GM18909 (cell line): ENCODE data around the gene COX11.

Source experiments
- ATAC-seq: cut with Tn5 transposase; IDR thresholded peaks from one replicate; pipeline ENCODE4 v1.9.1; 2021; ENCODE audit warnings: mild to moderate bottlenecking; ENCODE audit not compliant: unreplicated experiment, poor library complexity

The COX11 gene, protein sequence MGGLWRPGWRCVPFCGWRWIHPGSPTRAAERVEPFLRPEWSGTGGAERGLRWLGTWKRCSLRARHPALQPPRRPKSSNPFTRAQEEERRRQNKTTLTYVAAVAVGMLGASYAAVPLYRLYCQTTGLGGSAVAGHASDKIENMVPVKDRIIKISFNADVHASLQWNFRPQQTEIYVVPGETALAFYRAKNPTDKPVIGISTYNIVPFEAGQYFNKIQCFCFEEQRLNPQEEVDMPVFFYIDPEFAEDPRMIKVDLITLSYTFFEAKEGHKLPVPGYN

GRCh38 chr17:54968262-54968987, at the start of gene COX11, which contains the start of gene STXBP4:
COX11 (minus strand) TSS chr17:54968654; CDS start chr17:54968646, 8 bp downstream.
STXBP4 (plus strand) TSS chr17:54968765; CDS start chr17:54986220, 17,455 bp downstream.
- ATAC-seq: peak; percentile 92

DNA sequence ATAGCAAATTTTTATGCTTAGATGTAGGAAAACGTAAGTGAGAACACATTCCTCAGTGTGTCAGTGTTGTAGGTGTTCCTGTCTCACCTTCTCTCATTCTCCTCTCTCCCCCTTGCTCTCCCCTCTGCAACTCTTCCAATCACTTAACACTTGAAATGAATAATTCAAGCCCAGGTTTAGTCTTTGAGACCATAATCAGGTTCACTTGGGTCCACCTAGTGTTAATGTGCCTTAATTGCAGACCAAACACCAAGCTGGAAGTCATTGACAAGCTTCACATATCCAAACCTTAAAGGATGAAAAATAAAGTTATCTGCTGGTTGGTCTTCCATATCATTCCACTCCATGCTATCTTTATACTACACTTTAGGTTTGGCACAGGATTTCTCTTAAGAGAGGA, 37.1 kb upstream of the COX11 start:
- ATAC-seq: peak; percentile 50

- no peak for ATAC-seq
Observed at GRCh38 chr17:55004484-55004883, 36.0 kb upstream of the COX11 start.

GRCh38 chr17:55002458-55002857, 34.0 kb upstream of the COX11 start:
- no peak for ATAC-seq

DNA sequence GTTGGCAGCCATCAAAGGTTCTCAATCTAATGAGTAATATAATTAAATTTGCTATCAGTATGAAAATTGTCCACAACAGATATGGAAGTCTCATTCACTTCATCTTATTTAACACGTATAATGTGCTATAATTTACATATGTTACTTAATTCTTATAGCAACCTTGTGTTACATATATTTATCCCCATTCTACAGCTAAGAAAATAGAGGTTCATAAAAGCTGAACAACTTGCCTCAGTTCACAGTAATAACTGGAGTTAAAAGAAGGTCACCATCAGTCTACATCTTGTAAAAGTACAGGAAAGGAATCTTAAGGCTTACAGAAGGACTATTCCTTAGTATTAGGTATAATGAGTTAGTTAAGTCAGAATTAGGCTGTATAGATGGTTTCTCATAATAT, 28.0 kb upstream of the COX11 start:
- ATAC-seq: no peak

GRCh38 chr17:54992797-54993639, 24.6 kb upstream of the COX11 start:
- ATAC-seq: peak; percentile 79

DNA sequence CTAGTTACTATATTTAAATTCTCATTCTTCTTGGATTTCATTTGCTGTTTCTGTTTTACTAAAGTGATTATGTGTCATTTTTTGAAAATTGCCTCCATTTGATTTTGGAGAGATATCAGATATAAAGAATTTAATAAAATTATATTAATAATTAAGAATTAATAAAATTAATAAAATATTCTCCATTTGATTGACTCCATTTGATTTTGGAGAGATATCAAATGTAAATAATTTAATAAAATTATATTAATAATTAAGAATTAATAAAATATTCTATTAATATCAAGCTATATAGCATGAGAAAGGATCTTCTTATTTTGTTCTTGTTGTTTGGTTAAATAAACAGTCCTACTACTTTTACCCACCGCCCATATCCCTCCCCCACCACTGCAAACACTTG, 23.1 kb upstream of the COX11 start:
- ATAC-seq: no peak

DNA sequence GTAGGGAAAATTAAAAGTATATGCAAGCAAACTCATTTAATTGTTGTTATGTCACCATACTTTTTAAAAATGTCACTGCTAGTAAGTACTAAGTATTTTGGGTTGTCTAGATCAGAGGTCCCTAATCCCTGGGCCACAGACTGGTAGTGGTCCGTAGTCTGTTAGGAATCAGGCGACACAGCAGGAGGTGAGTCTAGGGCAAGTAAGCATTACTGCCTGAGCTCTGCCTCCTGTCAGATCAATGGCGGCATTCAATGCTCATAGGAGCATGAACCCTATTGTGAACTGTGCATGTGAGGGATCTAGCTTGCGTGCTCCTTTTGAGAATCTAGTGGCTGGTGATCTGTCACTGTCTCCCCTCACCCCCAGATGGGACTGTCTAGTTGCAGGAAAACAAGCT, 21.7 kb upstream of the COX11 start:
- ATAC-seq: no peak

DNA sequence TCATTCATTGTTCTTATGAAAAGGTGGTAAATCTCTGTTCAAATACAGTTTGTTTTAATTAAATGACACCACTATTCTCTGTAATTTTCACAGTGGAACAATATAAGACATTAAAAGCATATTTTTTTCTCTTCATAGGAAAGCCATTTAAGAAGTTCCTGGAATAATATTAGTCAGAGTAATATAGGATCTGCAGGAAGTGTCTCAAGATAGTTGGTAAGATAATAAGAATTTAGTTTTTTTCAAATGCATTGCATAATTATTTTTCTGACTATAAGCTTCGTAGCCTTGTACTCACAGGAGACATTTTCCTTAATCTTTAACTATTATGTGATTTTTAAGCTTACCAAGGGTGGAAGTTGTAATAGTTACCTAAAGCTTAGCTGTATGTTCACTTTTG, 17.0 kb upstream of the COX11 start:
- no peak for ATAC-seq

DNA sequence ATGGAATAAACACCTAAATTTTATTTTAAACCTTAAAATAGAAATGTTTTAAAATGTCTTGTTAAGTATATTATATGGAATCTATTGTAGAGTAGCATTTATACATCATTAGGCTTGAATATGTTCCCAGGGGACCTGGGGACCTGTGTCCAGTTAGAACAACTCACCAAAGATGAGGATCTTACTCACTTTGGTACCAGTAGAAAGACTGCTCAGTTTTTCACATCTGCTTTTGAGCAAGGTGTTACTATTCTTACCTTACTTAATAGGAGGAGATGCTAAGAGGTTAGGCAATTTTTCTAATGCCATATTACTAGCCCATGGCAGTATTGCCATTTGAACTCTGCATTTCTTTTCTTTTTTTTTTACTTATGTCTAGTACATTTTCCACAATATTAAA, 14.8 kb upstream of the COX11 start:
- ATAC-seq: no peak

GRCh38 chr17:54982399-54982798, 13.9 kb upstream of the COX11 start:
- no peak for ATAC-seq

DNA sequence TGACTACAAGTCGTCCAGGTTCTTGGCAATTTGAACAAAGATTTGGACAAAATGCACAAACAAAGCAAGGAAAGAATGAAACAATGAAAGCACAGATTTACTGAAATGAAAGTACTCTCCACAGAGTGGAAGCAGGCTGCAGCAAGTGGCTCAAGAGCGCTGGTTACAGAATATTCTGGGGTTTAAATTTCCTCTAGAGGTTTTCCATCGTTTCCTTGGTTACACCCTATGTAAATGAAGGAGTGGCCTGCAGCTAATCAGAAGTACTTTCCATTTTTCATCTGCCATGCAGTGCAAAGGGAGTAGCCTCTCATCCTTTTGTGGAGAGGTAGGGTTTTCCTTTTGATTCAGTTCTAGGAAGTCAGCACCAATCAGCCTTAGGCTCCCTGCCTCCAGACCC, 11.9 kb upstream of the COX11 start:
- no peak for ATAC-seq

GRCh38 chr17:54979657-54980056, 11.2 kb upstream of the COX11 start:
- ATAC-seq: no peak

DNA sequence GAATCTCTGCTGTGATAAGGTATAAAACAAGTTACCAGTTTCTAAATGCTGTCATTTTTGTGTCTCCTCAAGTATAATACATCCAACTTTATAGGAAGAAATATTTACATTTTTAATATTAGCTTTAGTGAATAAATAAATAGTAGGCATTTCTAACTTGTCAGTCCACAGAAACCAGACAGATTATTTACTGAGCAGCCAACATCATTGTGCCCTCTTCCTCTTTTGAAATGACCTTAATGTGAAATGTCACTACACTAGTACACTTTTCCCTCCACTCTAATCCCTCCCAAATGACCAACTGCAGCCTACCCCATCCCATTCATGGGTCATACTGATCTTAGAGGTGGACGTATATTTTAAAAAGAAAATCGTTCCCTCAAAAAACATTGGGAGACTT, 9.3 kb upstream of the COX11 start:
- no peak for ATAC-seq

GRCh38 chr17:54976316-54976715, 7.9 kb upstream of the COX11 start:
- ATAC-seq: no peak

GRCh38 chr17:54974759-54975158, 6.3 kb upstream of the COX11 start:
- no peak for ATAC-seq

DNA sequence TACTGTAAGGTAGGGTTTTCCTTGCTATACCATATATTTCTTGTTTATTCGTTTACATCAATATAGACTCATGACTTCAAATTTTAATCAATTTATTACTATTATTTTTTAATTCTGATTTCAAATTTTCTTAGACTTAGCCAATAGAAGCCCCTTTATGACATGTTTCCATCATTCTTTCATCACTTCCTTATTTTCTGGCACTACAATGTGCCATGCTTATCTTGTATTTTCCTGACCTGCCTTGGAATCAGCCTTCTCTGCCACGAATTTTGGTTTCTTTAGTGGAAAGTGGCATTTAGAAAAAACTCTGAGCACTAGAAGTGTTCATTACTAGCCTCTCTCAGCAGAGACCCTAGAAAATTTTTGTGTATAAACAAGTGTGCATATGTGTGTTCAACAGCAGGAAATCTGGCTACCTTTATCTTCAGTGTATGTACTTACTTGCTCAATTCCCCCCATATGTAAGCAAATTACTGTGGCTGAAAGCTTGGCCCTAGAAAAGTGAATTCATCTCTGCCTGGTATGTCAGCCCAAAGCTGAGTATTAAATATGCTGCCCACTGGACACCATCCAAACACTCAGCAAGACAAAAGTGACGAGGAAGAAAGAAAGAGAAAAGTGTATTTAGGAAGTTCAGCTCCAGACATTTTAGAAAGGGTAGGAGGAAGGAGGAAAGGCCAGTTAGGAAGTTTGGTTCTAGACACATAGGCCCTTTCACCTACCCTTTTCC, 4.1 kb upstream of the COX11 start:
- ATAC-seq: no peak

DNA sequence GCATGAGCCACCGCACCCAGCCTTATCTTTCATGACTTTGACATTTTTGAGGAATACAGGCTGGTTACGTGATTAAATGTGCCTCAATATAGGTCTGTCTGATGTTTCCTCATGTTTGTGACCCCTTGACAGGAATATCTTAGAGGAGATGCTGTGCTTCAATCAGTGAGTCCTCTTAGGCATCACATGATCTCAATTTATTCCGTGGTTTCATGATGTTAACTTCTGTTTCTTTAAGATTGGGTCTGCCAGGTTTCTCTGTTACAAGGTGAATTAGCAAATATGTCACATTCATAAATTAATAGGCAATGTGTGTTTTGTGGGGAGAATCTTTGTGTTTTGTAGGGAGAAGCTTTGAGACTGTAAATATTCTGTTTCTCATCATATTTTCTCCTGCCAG, 3.4 kb upstream of the COX11 start:
- no peak for ATAC-seq

DNA sequence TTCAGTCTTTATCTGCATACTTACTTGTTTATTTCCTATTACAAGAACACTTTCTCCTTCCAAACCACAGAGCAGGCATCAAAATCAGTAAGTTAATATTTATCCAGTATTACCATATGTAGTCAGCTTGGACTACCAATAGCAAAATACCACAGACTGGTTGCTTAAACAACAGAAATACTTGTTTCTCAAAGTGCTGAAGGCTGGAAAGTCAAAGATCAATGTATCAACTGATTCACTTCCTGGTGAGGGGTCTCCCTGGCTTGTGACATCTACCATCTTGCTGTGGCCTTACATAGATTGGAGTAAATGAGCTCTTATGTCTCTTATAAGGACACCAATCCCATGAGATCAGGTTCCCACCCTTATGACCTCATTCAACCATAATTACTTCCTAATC, 2.7 kb upstream of the COX11 start:
- peak; percentile 15 for ATAC-seq
